Measurements from ENCODE around the gene EFNA3. TPM values are rescaled to one million over a fixed set of nuclear protein-coding genes. Genes with fewer than 3 reads are reported as not detected.

EFNA3 gene
- total RNA-seq, 2 experiments from 2014 or later, result 5.1 to 6.9 TPM

- peaks cover 23% of the 10 kb centered on the region for H3K27me3 Mint-ChIP-seq
- H3K9me3 Mint-ChIP-seq (ENCODE audit: low read depth), result no peaks in the 10 kb centered on the region
- ATAC-seq (peak; percentile 49), DNase-seq (peak; percentile 43)
- no peak overlapping the region for H3K27ac Mint-ChIP-seq
- CTCF ChIA-PET, result interaction anchor here (0.7 to 2.9 kb wide), 7 partner anchors 7 to 96 kb away, joined by 3 to 20 read pairs (median 5); partner anchors contain the start of genes ADAM15, EFNA4 and TRIM46
- H3K4me3 Mint-ChIP-seq, result no peak overlapping the region
- POLR2A ChIA-PET, result interaction anchor here (0.5 kb wide), 1 partner anchor 65 kb away, joined by 3 read pairs; no protein-coding TSS in a partner anchor
- H3K36me3 Mint-ChIP-seq (ENCODE audit: low read depth), result peaks cover 1% of the 10 kb centered on the region
- H3K4me1 Mint-ChIP-seq, result peaks cover 48% of the 10 kb centered on the region
- intact Hi-C loops (cut with DNase I, micrococcal nuclease), result loop anchor here in 1 of 2 experiments (1.0 kb wide), 1 partner anchor 14 kb away; no protein-coding TSS in a partner anchor
Measured at GRCh38 chr1:155077758-155078445, 735 bp upstream of the EFNA3 start.

- Mint-ChIP-seq H3K36me3 (ENCODE audit: low read depth) (peaks cover 1% of the 10 kb centered on the region), H3K9me3 (ENCODE audit: low read depth) (no peaks in the 10 kb centered on the region), H3K27ac (peak overlapping the region; percentile 15), H3K4me3 (peak overlapping the region; percentile 61), H3K27me3 (peaks cover 35% of the 10 kb centered on the region), H3K4me1 (peaks cover 45% of the 10 kb centered on the region)
- ChIA-PET POLR2A (no interaction called here), CTCF (interaction anchor here (2.0 to 2.9 kb wide), 3 partner anchors 9 to 14 kb away, joined by 5 to 20 read pairs (median 15); partner anchors contain the start of gene EFNA4)
- intact Hi-C loops (cut with DNase I, micrococcal nuclease), result no loop called here
- DNase-seq (no peak), ATAC-seq (no peak)
Measured at GRCh38 chr1:155079210-155079486, 511 bp downstream of the EFNA3 start.

GRCh38 chr1:155079487-155080311, 1.1 kb downstream of the EFNA3 start:
- no peaks in the 10 kb centered on the region for H3K9me3 Mint-ChIP-seq (ENCODE audit: low read depth)
- peaks cover 35% of the 10 kb centered on the region for H3K27me3 Mint-ChIP-seq
- peaks cover 48% of the 10 kb centered on the region for H3K4me1 Mint-ChIP-seq
- CTCF ChIA-PET, result interaction anchor here (1.6 to 2.9 kb wide), 4 partner anchors 9 to 93 kb away, joined by 3 to 20 read pairs (median 10); partner anchors contain the start of genes EFNA4 and KRTCAP2
- POLR2A ChIA-PET, result interaction anchor here (1.1 kb wide), 1 partner anchor 97 kb away, joined by 5 read pairs; the partner anchor contains the start of gene FLAD1
- ATAC-seq, result no peak
- peaks cover 1% of the 10 kb centered on the region for H3K36me3 Mint-ChIP-seq (ENCODE audit: low read depth)
- peak overlapping the region; percentile 61 for H3K4me3 Mint-ChIP-seq
- peak overlapping the region; percentile 15 for H3K27ac Mint-ChIP-seq
- DNase-seq, result peak; percentile 45
- intact Hi-C loops (cut with DNase I, micrococcal nuclease), result no loop called here

GRCh38 chr1:155080312-155081228, 1.9 kb downstream of the EFNA3 start:
- Mint-ChIP-seq H3K27me3 (peaks cover 35% of the 10 kb centered on the region), H3K4me1 (peaks cover 51% of the 10 kb centered on the region), H3K27ac (no peak overlapping the region), H3K9me3 (ENCODE audit: low read depth) (no peaks in the 10 kb centered on the region), H3K4me3 (peak overlapping the region; percentile 42), H3K36me3 (ENCODE audit: low read depth) (peaks cover 1% of the 10 kb centered on the region)
- ChIA-PET CTCF (interaction anchor here (1.0 to 2.0 kb wide), 6 partner anchors 10 to 92 kb away, joined by 3 to 5 read pairs (median 4); partner anchors contain the start of genes ADAM15 and KRTCAP2), POLR2A (interaction anchor here (0.7 to 1.1 kb wide), 2 partner anchors 98 to 114 kb away, joined by 5 to 7 read pairs; partner anchors contain the start of gene FLAD1)
- ATAC-seq, result no peak
- intact Hi-C loops (cut with DNase I, micrococcal nuclease), result no loop called here
- DNase-seq, result peak; percentile 65

- intact Hi-C loops (cut with DNase I, micrococcal nuclease), result no loop called here
- Mint-ChIP-seq H3K27ac (peak overlapping the region; percentile 2), H3K9me3 (ENCODE audit: low read depth) (no peaks in the 10 kb centered on the region), H3K4me1 (peaks cover 54% of the 10 kb centered on the region), H3K4me3 (peak overlapping the region; percentile 42), H3K27me3 (peaks cover 35% of the 10 kb centered on the region), H3K36me3 (ENCODE audit: low read depth) (peaks cover 1% of the 10 kb centered on the region)
- DNase-seq, result peak; percentile 64
- no peak for ATAC-seq
- ChIA-PET POLR2A (no interaction called here), CTCF (interaction anchor here (1.0 to 4.8 kb wide), 7 partner anchors 9 to 91 kb away, joined by 3 to 81 read pairs (median 4); partner anchors contain the start of genes ADAM15, EFNA4 and KRTCAP2)
Measured at GRCh38 chr1:155081472-155082300, 3.0 kb downstream of the EFNA3 start.

- ChIA-PET POLR2A (no interaction called here), CTCF (interaction anchor here (1.2 to 4.8 kb wide), 2 partner anchors 9 to 16 kb away, joined by 3 to 81 read pairs; partner anchors contain the start of gene EFNA4)
- Mint-ChIP-seq H3K27ac (no peak overlapping the region), H3K9me3 (ENCODE audit: low read depth) (no peaks in the 10 kb centered on the region), H3K36me3 (ENCODE audit: low read depth) (peaks cover 1% of the 10 kb centered on the region), H3K4me3 (peak overlapping the region; percentile 28), H3K4me1 (peaks cover 54% of the 10 kb centered on the region), H3K27me3 (peaks cover 35% of the 10 kb centered on the region)
- DNase-seq (peak; percentile 64), ATAC-seq (no peak)
- intact Hi-C loops (cut with DNase I, micrococcal nuclease), result no loop called here
Measured at GRCh38 chr1:155082301-155083051, 3.8 kb downstream of the EFNA3 start.

GRCh38 chr1:155083052-155083541, 4.5 kb downstream of the EFNA3 start:
- H3K36me3 Mint-ChIP-seq (ENCODE audit: low read depth), result peaks cover 1% of the 10 kb centered on the region
- H3K4me3 Mint-ChIP-seq, result no peak overlapping the region
- POLR2A ChIA-PET, result no interaction called here
- CTCF ChIA-PET, result interaction anchor here (0.5 to 4.8 kb wide), 5 partner anchors 8 to 324 kb away, joined by 3 to 81 read pairs (median 15); partner anchors contain the start of genes EFNA4 and KRTCAP2
- peaks cover 48% of the 10 kb centered on the region for H3K4me1 Mint-ChIP-seq
- H3K27me3 Mint-ChIP-seq, result peaks cover 35% of the 10 kb centered on the region
- DNase-seq (no peak), ATAC-seq (no peak)
- intact Hi-C loops (cut with DNase I, micrococcal nuclease), result no loop called here
- H3K27ac Mint-ChIP-seq, result no peak overlapping the region
- H3K9me3 Mint-ChIP-seq (ENCODE audit: low read depth), result no peaks in the 10 kb centered on the region

GRCh38 chr1:155083865-155084721, 5.5 kb downstream of the EFNA3 start:
- POLR2A ChIA-PET, result interaction anchor here (0.7 to 1.2 kb wide), 3 partner anchors 33 to 109 kb away, joined by 3 read pairs; no protein-coding TSS in a partner anchor
- no peak for ATAC-seq

More at GRCh38 chr1:155083865-155084721, 5.5 kb downstream of the EFNA3 start:
- H3K4me1 Mint-ChIP-seq, result peaks cover 44% of the 10 kb centered on the region
- H3K27ac Mint-ChIP-seq, result no peak overlapping the region
- peak; percentile 78 for DNase-seq
- peaks cover 35% of the 10 kb centered on the region for H3K27me3 Mint-ChIP-seq
- CTCF ChIA-PET, result interaction anchor here (0.9 to 4.8 kb wide), 19 partner anchors 8 to 148 kb away, joined by 3 to 81 read pairs (median 10); partner anchors contain the start of genes ADAM15, EFNA4, FLAD1 and KRTCAP2
- peaks cover 1% of the 10 kb centered on the region for H3K36me3 Mint-ChIP-seq (ENCODE audit: low read depth)
- intact Hi-C loops (cut with DNase I, micrococcal nuclease), result loop anchor here (1.0 to 2.0 kb wide), 7 partner anchors 21 to 526 kb away; partner anchors contain the start of genes EFNA4 (in 2 of the 2), KRTCAP2 (in 2 of the 2), TRIM46 (in 2 of the 2) and PYGO2 (in 1 of the 2)
- no peaks in the 10 kb centered on the region for H3K9me3 Mint-ChIP-seq (ENCODE audit: low read depth)
- peak overlapping the region; percentile 82 for H3K4me3 Mint-ChIP-seq

Measured in activated CD4-positive, alpha-beta T cell treated with anti-CD3 and anti-CD28 coated beads for 36 hours (primary cell).